Measurements from ENCODE around the gene PTPRF.

DNA sequence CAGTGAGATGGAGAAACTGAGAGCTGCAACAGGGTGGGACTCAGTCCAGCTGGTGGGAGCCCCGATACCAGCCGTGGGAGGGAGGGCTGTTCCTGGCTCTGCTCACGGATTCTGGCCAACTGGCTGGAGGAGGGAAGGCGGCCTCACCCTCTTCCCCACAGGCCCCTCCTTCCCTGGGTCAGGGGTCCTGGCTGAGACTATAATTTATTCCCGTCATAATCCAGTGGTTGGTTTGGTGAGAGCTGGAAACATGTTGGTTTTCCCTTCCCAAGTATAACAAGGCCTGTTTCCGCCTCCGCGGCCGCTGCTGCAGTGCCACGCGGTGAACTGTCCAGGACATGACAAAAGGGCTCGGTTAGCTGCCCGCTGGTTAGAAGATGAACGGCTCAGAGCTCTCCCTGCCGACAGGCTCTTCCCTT is 10.0 kb downstream of the PTPRF start:
- TF ChIP-seq, protein P1, sequence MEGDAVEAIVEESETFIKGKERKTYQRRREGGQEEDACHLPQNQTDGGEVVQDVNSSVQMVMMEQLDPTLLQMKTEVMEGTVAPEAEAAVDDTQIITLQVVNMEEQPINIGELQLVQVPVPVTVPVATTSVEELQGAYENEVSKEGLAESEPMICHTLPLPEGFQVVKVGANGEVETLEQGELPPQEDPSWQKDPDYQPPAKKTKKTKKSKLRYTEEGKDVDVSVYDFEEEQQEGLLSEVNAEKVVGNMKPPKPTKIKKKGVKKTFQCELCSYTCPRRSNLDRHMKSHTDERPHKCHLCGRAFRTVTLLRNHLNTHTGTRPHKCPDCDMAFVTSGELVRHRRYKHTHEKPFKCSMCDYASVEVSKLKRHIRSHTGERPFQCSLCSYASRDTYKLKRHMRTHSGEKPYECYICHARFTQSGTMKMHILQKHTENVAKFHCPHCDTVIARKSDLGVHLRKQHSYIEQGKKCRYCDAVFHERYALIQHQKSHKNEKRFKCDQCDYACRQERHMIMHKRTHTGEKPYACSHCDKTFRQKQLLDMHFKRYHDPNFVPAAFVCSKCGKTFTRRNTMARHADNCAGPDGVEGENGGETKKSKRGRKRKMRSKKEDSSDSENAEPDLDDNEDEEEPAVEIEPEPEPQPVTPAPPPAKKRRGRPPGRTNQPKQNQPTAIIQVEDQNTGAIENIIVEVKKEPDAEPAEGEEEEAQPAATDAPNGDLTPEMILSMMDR (IDR thresholded peaks at IDR 0.05), result no peak
- no peak for TF ChIP-seq ZFX (IDR thresholded peaks at IDR 0.05; ENCODE audit: borderline replicate concordance)

Measured in 22Rv1 (cell line).